ENCODE results near the gene TBCE. TPM values are rescaled to one million over a fixed set of nuclear protein-coding genes. Genes with fewer than 3 reads are reported as not detected.
A peak's percentile ranks its signal among the peaks of the same experiment; 100 is the strongest.
"Not testable (repeated sequence)": the region's sequence is repeated elsewhere in the genome, so short reads cannot be mapped to it uniquely, and the experiment has no call there.

The TBCE gene
- total RNA-seq, 4 donors from 2014 or later: 24.4 to 47.6 (median 29.2) TPM

GRCh38 chr1:235468970-235469369 lies 101.7 kb downstream of the TBCE start:
- no peak for TF ChIP-seq CTCF (IDR thresholded peaks at IDR 0.05 in 4 of 5, conservative IDR thresholded peaks at IDR 0.05 in 1 of 5)
- TF ChIP-seq POLR2A (IDR thresholded peaks at IDR 0.05): no peak

GRCh38 chr1:235469897-235470296 lies 102.7 kb downstream of the TBCE start:
- DNase-seq; H3K4me3 ChIP-seq; intact Hi-C loops (cut with DNase I; ENCODE audit: low total_unique reads); H3K27me3 ChIP-seq; H3K9me3 ChIP-seq; H3K27ac ChIP-seq; ATAC-seq; H3K4me1 ChIP-seq; in situ Hi-C loops (cut with MboI; ENCODE audit: low sequenced_read_pairs in 4 of 4): not testable (repeated sequence)
- peaks cover 4 to 40% of the 10 kb centered on the region in 2 donors for H3K36me3 ChIP-seq

More at GRCh38 chr1:235468970-235469369, 101.7 kb downstream of the TBCE start:
- in situ Hi-C loops (cut with MboI; ENCODE audit: low sequenced_read_pairs in 4 of 4): no loop called here
- Histone ChIP-seq H3K27ac (no peak overlapping the region), H3K27me3 (no peaks in the 10 kb centered on the region), H3K9me3 (no peaks in the 10 kb centered on the region), H3K4me1 (no peaks in the 10 kb centered on the region), H3K36me3 (peaks cover 4 to 48% of the 10 kb centered on the region in 2 donors), H3K4me3 (no peak overlapping the region)
- ATAC-seq (no peak), DNase-seq (no peak)
- intact Hi-C loops (cut with DNase I; ENCODE audit: low total_unique reads): no loop called here

- intact Hi-C loops (cut with DNase I; ENCODE audit: low total_unique reads) (no loop called here), in situ Hi-C loops (cut with MboI; ENCODE audit: low sequenced_read_pairs in 4 of 4) (no loop called here)
- H3K4me3 ChIP-seq: no peak overlapping the region
- no peaks in the 10 kb centered on the region for H3K27me3 ChIP-seq
- no peaks in the 10 kb centered on the region for H3K9me3 ChIP-seq
- peaks cover 4 to 39% of the 10 kb centered on the region in 2 donors for H3K36me3 ChIP-seq
- ATAC-seq (no peak), DNase-seq (no peak)
- H3K4me1 ChIP-seq: no peaks in the 10 kb centered on the region
- H3K27ac ChIP-seq: no peak overlapping the region
- TF ChIP-seq CTCF (IDR thresholded peaks at IDR 0.05 in 4 of 5, conservative IDR thresholded peaks at IDR 0.05 in 1 of 5): no peak
Measured at GRCh38 chr1:235470741-235471439, 103.7 kb downstream of the TBCE start.

- no peak overlapping the region for H3K4me3 ChIP-seq
- intact Hi-C loops (cut with DNase I; ENCODE audit: low total_unique reads) (no loop called here), in situ Hi-C loops (cut with MboI; ENCODE audit: low sequenced_read_pairs in 4 of 4) (no loop called here)
- DNase-seq (no peak), ATAC-seq (no peak)
- H3K4me1 ChIP-seq: no peaks in the 10 kb centered on the region
- H3K9me3 ChIP-seq: no peaks in the 10 kb centered on the region
- no peaks in the 10 kb centered on the region for H3K27me3 ChIP-seq
- peak overlapping the region in 1 of 4 donors; percentile 42 for H3K27ac ChIP-seq
- H3K36me3 ChIP-seq: peaks cover 4 to 48% of the 10 kb centered on the region in 2 donors
- TF ChIP-seq CTCF (IDR thresholded peaks at IDR 0.05 in 4 of 5, conservative IDR thresholded peaks at IDR 0.05 in 1 of 5): no peak
- TF ChIP-seq POLR2A (IDR thresholded peaks at IDR 0.05): no peak
Measured at GRCh38 chr1:235473806-235474205, 106.6 kb downstream of the TBCE start.

- in situ Hi-C loops (cut with MboI; ENCODE audit: low sequenced_read_pairs in 4 of 4) (no loop called here), intact Hi-C loops (cut with DNase I; ENCODE audit: low total_unique reads) (no loop called here)
- no peak for DNase-seq
- H3K9me3 ChIP-seq: no peaks in the 10 kb centered on the region
- H3K27ac ChIP-seq: no peak overlapping the region
- TF ChIP-seq CTCF (IDR thresholded peaks at IDR 0.05 in 4 of 5, conservative IDR thresholded peaks at IDR 0.05 in 1 of 5) (no peak), POLR2A (IDR thresholded peaks at IDR 0.05) (no peak)
- H3K27me3 ChIP-seq: no peaks in the 10 kb centered on the region
- H3K36me3 ChIP-seq: peaks cover 0 to 49% of the 10 kb centered on the region in 2 donors
- no peak overlapping the region for H3K4me3 ChIP-seq
- ATAC-seq: no peak
- no peaks in the 10 kb centered on the region for H3K4me1 ChIP-seq
Measured at GRCh38 chr1:235483090-235483489, 115.9 kb downstream of the TBCE start.

Data from gastrocnemius medialis (tissue), 4 donors.